ENCODE measurements around the gene MYRIP. TPM values are rescaled to one million over a fixed set of nuclear protein-coding genes. Genes with fewer than 3 reads are reported as not detected.

MYRIP gene
- total and polyA plus RNA-seq, 3 donors from 2014 or later = 2.4 to 5.8 (median 4.8) TPM

DNA sequence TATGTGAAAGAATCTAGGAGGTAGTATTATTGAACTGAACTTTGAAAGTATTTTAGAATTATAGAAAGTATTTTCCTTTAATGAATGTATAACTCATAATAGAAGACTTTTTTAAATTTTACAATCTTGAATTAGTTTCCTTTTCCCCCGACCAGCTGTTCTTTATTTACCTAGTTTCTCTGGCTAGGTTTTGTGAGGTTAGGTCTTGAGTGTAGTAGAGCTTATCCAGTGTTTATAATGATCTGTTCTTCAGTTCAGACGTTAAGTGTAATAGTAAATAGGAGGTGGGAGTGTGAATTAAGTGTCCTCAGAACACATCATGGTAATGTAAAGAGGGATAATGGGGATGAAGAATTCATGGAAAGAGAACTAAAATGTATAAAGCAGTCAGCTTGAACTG is 93.8 kb downstream of the MYRIP start:
- WGBS, 2 donors = 58 to 59% methylated on average over 2 of the region's 2 CpGs
- TF ChIP-seq, protein P1, sequence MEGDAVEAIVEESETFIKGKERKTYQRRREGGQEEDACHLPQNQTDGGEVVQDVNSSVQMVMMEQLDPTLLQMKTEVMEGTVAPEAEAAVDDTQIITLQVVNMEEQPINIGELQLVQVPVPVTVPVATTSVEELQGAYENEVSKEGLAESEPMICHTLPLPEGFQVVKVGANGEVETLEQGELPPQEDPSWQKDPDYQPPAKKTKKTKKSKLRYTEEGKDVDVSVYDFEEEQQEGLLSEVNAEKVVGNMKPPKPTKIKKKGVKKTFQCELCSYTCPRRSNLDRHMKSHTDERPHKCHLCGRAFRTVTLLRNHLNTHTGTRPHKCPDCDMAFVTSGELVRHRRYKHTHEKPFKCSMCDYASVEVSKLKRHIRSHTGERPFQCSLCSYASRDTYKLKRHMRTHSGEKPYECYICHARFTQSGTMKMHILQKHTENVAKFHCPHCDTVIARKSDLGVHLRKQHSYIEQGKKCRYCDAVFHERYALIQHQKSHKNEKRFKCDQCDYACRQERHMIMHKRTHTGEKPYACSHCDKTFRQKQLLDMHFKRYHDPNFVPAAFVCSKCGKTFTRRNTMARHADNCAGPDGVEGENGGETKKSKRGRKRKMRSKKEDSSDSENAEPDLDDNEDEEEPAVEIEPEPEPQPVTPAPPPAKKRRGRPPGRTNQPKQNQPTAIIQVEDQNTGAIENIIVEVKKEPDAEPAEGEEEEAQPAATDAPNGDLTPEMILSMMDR (IDR thresholded peaks at IDR 0.05) = no peak
- TF ChIP-seq POLR2A (IDR thresholded peaks at IDR 0.05) = no peak
- no peaks in the 10 kb centered on the region for H3K36me3 ChIP-seq (ENCODE audit: low read depth, missing control alignments)
- no peaks in the 10 kb centered on the region for H3K4me1 ChIP-seq
- no peaks in the 10 kb centered on the region for H3K9me3 ChIP-seq
- no peak overlapping the region for H3K4me3 ChIP-seq
- no peaks in the 10 kb centered on the region for H3K27me3 ChIP-seq
- no peak overlapping the region for H3K27ac ChIP-seq
- no peak for DNase-seq
- intact Hi-C loops (cut with DNase I; ENCODE audit: low total_unique reads) = no loop called here

DNA sequence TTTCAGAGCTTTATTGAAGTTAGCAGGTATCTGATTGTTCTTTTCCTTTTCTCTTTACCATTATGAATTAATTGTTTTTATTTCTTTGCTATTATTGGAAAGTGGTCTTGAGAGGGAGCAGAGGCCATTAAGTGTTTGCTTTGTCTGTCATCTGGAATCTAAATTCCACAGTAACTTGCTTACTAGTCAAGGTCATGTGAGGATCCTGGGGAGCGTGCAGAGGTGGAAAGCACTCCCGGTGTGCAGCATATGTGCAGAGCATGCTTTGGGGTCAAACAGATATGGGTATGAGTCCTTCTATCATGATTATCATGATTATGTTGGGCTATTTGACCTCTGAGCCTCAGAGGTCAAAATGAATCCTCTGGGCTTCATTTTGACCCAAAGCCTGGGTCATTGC is 96.4 kb downstream of the MYRIP start:
- Histone ChIP-seq H3K4me1 (no peaks in the 10 kb centered on the region), H3K9me3 (no peaks in the 10 kb centered on the region), H3K27ac (no peak overlapping the region), H3K4me3 (no peak overlapping the region), H3K36me3 (ENCODE audit: low read depth, missing control alignments) (no peaks in the 10 kb centered on the region), H3K27me3 (no peaks in the 10 kb centered on the region)
- TF ChIP-seq, protein P1 (IDR thresholded peaks at IDR 0.05) = no peak
- no peak for TF ChIP-seq POLR2A (IDR thresholded peaks at IDR 0.05)
- no peak for DNase-seq
- intact Hi-C loops (cut with DNase I; ENCODE audit: low total_unique reads) = no loop called here
- WGBS, 2 donors = 64 to 69% methylated on average over 2 of the region's 2 CpGs

DNA sequence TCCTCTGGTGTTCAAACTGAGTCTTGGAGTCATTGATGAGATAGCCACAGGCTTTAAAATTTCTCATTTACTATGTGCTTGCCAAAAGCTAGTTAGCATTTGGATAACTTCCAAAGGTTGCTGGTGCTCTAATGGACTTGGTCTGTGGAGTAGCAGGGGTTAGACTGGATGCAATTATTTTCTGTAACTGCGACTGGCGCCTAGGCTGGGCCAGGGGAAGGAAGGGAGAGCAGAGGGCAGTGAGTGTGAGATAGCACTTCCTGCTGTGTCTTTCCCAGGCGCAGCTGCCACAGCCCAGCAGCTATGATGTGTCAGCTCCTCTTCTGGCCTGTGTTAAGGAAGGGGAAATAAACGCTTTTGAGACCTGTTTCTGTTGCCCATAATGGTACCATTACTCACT is 98.6 kb downstream of the MYRIP start:
- no peaks in the 10 kb centered on the region for H3K9me3 ChIP-seq
- H3K27me3 ChIP-seq = no peaks in the 10 kb centered on the region
- no peaks in the 10 kb centered on the region for H3K4me1 ChIP-seq
- H3K36me3 ChIP-seq (ENCODE audit: low read depth, missing control alignments) = no peaks in the 10 kb centered on the region
- H3K4me3 ChIP-seq = no peak overlapping the region
- H3K27ac ChIP-seq = no peak overlapping the region
- no peak for DNase-seq
- no peak for TF ChIP-seq POLR2A (IDR thresholded peaks at IDR 0.05)
- TF ChIP-seq, protein P1 (IDR thresholded peaks at IDR 0.05) = no peak
- WGBS, 2 donors = 71% methylated on average over 4 of the region's 4 CpGs
- intact Hi-C loops (cut with DNase I; ENCODE audit: low total_unique reads) = no loop called here

DNA sequence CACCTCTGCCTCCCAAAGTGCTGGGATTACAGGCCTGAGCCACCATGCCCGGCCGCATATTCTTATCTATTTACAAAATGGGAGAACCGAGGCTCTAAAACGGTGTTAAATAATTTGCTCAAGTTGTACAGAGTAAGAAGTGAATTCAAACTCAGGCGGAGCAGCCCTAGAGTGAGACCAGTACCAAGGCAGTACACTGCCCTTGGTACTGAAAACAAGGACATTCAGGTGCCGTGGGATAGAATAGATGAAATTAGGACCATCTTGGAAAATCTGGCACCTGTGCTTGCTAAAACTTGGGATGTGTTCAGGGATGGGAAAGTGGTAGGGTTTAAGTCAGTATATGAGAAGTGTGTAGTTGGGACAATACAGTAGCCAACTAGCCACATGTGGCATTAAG is 100.7 kb downstream of the MYRIP start:
- Histone ChIP-seq H3K27ac (no peak overlapping the region), H3K27me3 (no peaks in the 10 kb centered on the region), H3K4me1 (no peaks in the 10 kb centered on the region), H3K9me3 (no peaks in the 10 kb centered on the region), H3K36me3 (ENCODE audit: low read depth, missing control alignments) (no peaks in the 10 kb centered on the region), H3K4me3 (no peak overlapping the region)
- DNase-seq = no peak
- TF ChIP-seq POLR2A (IDR thresholded peaks at IDR 0.05) = no peak
- TF ChIP-seq, protein P1 (IDR thresholded peaks at IDR 0.05) = no peak
- WGBS, 2 donors = 81 to 85% methylated on average over 6 of the region's 6 CpGs
- intact Hi-C loops (cut with DNase I; ENCODE audit: low total_unique reads) = no loop called here

DNA sequence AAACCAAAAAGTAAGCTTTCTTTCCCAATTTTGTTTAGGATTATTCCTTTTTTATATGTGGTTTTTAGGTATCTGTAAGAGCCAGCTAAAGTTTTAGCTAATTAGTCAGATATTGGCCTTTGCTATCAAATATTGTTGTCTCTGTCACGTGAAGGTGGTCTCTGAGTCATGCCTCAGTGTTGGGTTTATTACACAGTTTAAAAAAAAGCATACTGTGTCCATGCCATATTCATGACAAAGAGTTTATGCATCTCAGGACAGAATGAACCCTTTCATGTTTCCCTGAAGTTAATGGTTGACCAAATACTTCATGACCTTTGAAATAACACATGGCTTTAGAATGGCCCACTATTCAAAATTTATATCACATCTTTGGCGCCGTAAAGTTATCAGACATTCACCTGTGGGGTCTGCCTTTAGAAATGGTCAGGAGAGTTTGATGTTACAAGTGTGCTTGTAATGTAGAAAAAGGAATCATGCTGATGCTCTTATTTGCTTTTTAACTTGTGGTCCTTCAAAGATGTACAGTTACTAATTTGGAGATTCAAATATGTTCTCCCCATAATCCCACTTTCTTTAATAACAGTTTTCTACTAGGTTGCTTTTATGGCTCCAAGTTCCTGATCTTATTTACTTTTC is 101.5 kb downstream of the MYRIP start:
- Histone ChIP-seq H3K36me3 (ENCODE audit: low read depth, missing control alignments) (no peaks in the 10 kb centered on the region), H3K4me3 (no peak overlapping the region), H3K27me3 (no peaks in the 10 kb centered on the region), H3K4me1 (no peaks in the 10 kb centered on the region), H3K9me3 (no peaks in the 10 kb centered on the region), H3K27ac (no peak overlapping the region)
- no peak for DNase-seq
- intact Hi-C loops (cut with DNase I; ENCODE audit: low total_unique reads) = no loop called here
- TF ChIP-seq, protein P1 (IDR thresholded peaks at IDR 0.05) = no peak
- TF ChIP-seq POLR2A (IDR thresholded peaks at IDR 0.05) = no peak
- 90% methylated on average over 3 of the region's 3 CpGs for WGBS, 2 donors

All from testis (tissue), 3 donors.